LHCN-M2 (cell line): ENCODE measurements around the gene CD247. TPM values are rescaled to one million over a fixed set of nuclear protein-coding genes. Genes with fewer than 3 reads are reported as not detected.
"Not testable (repeated sequence)": the region's sequence is repeated elsewhere in the genome, so short reads cannot be mapped to it uniquely, and the experiment has no call there.

Source experiments
- DNase-seq: peaks from one replicate; pipeline ENCODE4 v3.0.0-alpha.2; 2012; ENCODE audit warnings: low read depth
- polyA plus RNA-seq: library from polyadenylated mRNA; unstranded; fragments of >200 nt; gene quantifications from one replicate; pipeline ENCODE4 v1.2.1, GENCODE V29; 2012; ENCODE audit warnings: missing spikeins
- total RNA-seq: library from RNA; depleted of rRNA; stranded (reverse); fragments of >200 nt; gene quantifications from 2 replicates; pipeline ENCODE4 v1.2.3, GENCODE V29; 2014; rRNA removed

The CD247 gene
- not detected in 2 replicates for total RNA-seq
- not detected for polyA plus RNA-seq

- DNase-seq = no peak
Observed at GRCh38 chr1:167518331-167518700, at the start of gene CD247. Gene CD247 (minus strand): TSS chr1:167518529. CDS start chr1:167518465, 64 bp downstream.

GRCh38 chr1:167567663-167568062 is 49.3 kb upstream of the CD247 start:
- no peak for DNase-seq

- no peak for DNase-seq
Observed at GRCh38 chr1:167566766-167567165, 48.4 kb upstream of the CD247 start.

GRCh38 chr1:167565922-167566321 is 47.6 kb upstream of the CD247 start:
- DNase-seq = no peak

GRCh38 chr1:167564612-167565270 is 46.4 kb upstream of the CD247 start:
- DNase-seq = no peak

GRCh38 chr1:167563579-167564246 is 45.4 kb upstream of the CD247 start:
- DNase-seq = peak; percentile 17

GRCh38 chr1:167562702-167563101 is 44.4 kb upstream of the CD247 start:
- peak; percentile 50 for DNase-seq

- DNase-seq = no peak
Observed at GRCh38 chr1:167561753-167562152, 43.4 kb upstream of the CD247 start.

GRCh38 chr1:167555971-167556714 is 37.8 kb upstream of the CD247 start:
- DNase-seq = peak; percentile 74

- not testable (repeated sequence) for DNase-seq
Observed at GRCh38 chr1:167555072-167555471, 36.7 kb upstream of the CD247 start.

GRCh38 chr1:167554028-167554779 is 35.9 kb upstream of the CD247 start:
- no peak for DNase-seq

- DNase-seq = peak; percentile 89
Observed at GRCh38 chr1:167553136-167554027, 35.1 kb upstream of the CD247 start, which contains the start of gene CREG1. Gene CREG1 (minus strand): TSS chr1:167553762.

- DNase-seq = no peak
Observed at GRCh38 chr1:167551362-167551761, 33.0 kb upstream of the CD247 start.

GRCh38 chr1:167548059-167548932 is 30.0 kb upstream of the CD247 start:
- peak; percentile 46 for DNase-seq

- no peak for DNase-seq
Observed at GRCh38 chr1:167546935-167547334, 28.6 kb upstream of the CD247 start.

GRCh38 chr1:167545349-167545748 is 27.0 kb upstream of the CD247 start:
- DNase-seq = no peak

GRCh38 chr1:167544447-167545093 is 26.2 kb upstream of the CD247 start:
- DNase-seq = no peak

GRCh38 chr1:167543199-167543990 is 25.1 kb upstream of the CD247 start:
- DNase-seq = no peak
